Stimulated activated CD4-positive, alpha-beta T cell treated with anti-CD3 and anti-CD28 coated beads, Interleukin-15, amount 100 ng/mL, for 24 hours (primary cell): ENCODE results near the gene CCNB3.

Experiments used
- DNase-seq: peaks from one replicate; pipeline ENCODE4 v3.0.0-alpha.2; 2020

CCNB3 gene

GRCh38 chrX:50343917-50344316 is 139.4 kb downstream of the CCNB3 start:
- DNase-seq = no peak

DNA sequence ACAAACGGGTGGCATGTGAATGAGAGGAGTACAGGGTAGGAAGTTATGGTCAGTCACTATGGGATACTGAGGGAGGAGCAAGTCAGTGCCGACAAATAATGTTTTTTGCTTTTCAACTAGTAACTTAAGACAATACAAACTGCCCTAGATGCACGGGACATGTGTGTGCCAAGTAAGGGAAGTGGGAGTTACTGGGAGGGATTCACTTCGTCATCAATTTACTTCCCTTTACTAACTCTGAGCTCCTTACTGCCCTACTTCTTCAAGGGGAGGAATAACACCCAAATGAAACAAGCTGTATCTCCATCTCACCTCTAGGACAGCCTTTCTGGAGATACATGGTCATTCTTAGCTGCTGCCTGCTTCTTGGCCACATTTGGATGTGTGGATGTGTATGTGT is 168.4 kb downstream of the CCNB3 start:
- DNase-seq = no peak

DNA sequence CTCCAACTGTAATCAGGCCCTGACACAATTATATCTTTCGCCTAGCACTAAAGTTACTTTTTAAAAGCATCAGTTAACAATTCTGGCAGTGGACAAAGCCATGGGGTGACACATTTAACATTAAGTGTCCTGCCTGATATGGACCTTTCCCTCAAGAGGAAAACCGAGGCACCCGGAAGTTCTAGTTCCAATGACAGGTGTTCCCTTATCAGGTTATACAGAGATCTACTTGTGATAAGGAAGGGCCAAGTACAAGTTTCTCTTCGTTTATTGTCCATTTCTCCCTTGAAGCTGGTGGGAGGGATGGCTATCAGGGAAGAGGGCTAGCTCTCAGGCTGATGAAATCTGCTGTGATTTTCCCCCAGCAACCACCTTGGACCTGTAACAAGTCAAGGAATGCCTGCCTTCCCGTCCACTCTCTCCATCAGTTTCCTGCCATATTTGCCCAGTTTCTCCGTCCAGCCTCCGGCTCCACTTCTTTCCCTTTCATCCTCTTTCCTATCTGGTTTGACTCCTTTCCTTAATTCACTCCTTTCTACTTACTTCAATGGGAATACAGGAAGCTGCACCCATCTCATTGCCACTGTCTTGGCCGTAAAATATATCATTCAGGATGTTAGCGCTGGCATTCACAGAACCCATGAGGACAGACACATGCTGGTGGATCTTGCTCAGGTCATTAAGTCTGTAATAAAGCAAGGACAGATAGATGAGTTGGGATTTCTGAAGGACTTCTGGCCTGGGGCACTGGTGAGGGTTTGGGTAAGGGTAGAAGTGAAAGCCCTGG is 171.1 kb downstream of the CCNB3 start:
- DNase-seq = no peak

- no peak for DNase-seq
Measured at GRCh38 chrX:50381729-50382415, 177.3 kb downstream of the CCNB3 start.

DNA sequence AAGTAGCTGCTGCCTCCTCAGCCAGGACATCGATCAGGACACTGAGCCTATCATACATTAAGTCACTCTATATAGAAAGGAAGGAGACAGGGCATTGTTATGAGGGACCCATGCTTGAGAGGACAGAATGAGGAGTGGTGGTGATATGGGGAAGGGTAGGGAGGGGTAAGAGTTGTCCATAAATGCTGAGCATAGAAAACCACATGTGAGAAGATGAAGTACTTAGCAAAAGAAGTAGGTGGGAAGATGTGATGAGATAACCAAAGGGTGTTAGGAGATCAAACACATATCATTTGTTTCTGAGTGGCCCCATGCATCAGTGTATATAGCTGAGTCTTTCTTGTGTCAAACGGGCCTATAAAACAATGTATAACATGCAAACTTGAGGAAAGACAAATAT is 182.0 kb downstream of the CCNB3 start:
- no peak for DNase-seq

DNA sequence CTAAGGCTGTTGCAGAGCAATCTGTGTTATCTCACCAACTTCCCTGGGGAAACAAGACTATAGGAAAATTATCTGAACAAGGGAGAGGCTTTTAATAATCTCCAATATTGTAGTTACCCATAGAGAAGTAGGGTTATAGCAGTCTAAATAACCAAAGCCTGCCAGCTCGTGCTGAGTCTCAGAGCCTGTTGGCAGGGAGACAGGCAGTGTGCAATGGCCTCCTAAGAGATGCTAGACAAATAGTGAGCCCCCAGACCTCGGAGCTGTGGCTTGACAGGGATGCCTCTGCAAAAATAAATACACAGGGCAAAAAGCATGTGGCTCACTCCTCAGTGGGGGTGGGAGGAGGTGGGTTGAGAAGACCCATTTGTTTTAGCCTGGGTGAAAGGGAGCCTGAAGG is 189.3 kb downstream of the CCNB3 start:
- no peak for DNase-seq
